K562 (cell line): Measurements from ENCODE around the gene CIB2.

ENCODE experiments used
- MTA3 ChIP-seq: fragments of 450-650 bp; formaldehyde crosslinking; IDR thresholded peaks from 2 replicates; pipeline ENCODE4 v1.6.1; 2017; ENCODE audit warnings: mild to moderate bottlenecking, borderline replicate concordance
- NR2C2 ChIP-seq, 2 experiments: fragments of 200-800 bp in 1 of 2; sonication (Bioruptor generic) in 1 of 2; sonication (generic) in 1 of 2; formaldehyde crosslinking in 1 of 2; IDR thresholded peaks; 2 replicates each; pipeline versions ENCODE4 v1.6.1 to v1.8.0; 2016 to 2022; ENCODE audit warnings: mild to moderate bottlenecking in 1 of 2, missing compliant biosample characterization in 1 of 2, missing genetic modification characterization in 1 of 2, missing genetic modification reagents in 1 of 2
- SIN3A ChIP-seq, 2 experiments: fragments of 150-350 bp in 1 of 2; IDR thresholded peaks; 2 replicates each; pipeline ENCODE4 v1.6.1; 2011 to 2016; ENCODE audit warnings: borderline replicate concordance in 2 of 2, low read depth in 2 of 2, low read length in 2 of 2, mild to moderate bottlenecking in 2 of 2, moderate library complexity in 2 of 2; ENCODE audit not compliant: control insufficient read depth in 1 of 2
- SMAD3 ChIP-seq: fragments of 450-650 bp; formaldehyde crosslinking; conservative IDR thresholded peaks from 2 replicates; pipeline ENCODE4 v1.4.0; 2020; ENCODE audit warnings: mild to moderate bottlenecking
- ZFP91 ChIP-seq: sonication (generic); formaldehyde crosslinking; IDR thresholded peaks from 2 replicates; pipeline ENCODE4 v1.8.0; 2022; ENCODE audit warnings: mild to moderate bottlenecking, missing genetic modification reagents

GRCh38 chr15:78139578-78139977 is 8.3 kb upstream of the CIB2 start:
- TF ChIP-seq MTA3 = no peak
- no peak for TF ChIP-seq SIN3A (IDR thresholded peaks at IDR 0.05; ENCODE audit: borderline replicate concordance in 2 of 2, control insufficient read depth in 1 of 2, low read depth in 2 of 2, low read length in 2 of 2)
- no peak for TF ChIP-seq ZFP91
- TF ChIP-seq NR2C2 (CRISPR knock-in tag; IDR thresholded peaks at IDR 0.05) = no peak
- TF ChIP-seq NR2C2 (tag; IDR thresholded peaks at IDR 0.05) = no peak
- TF ChIP-seq SMAD3 (CRISPR knock-in tag) = no peak
